ENCODE measurements around the gene IQCE.

- no peak for TF ChIP-seq POLR2A (IDR thresholded peaks at IDR 0.05; ENCODE audit: low read length)
- no peak for TF ChIP-seq GATA1 (IDR thresholded peaks at IDR 0.05; ENCODE audit: low read depth, low read length)
Observed at GRCh38 chr7:2512179-2512661, 46.6 kb upstream of the IQCE start.

Measured in erythroblast (primary cell).